Measurements from ENCODE around the gene HS3ST3A1.

The HS3ST3A1 gene

GRCh38 chr17:13569398-13570123, 32.2 kb downstream of the HS3ST3A1 start:
- H3K9ac ChIP-seq (ENCODE audit: low read length) = no peak overlapping the region
- H3K4me3 ChIP-seq (ENCODE audit: low read depth, low read length, poor library complexity, severe bottlenecking) = no peak overlapping the region
- no peaks in the 10 kb centered on the region for H4K20me1 ChIP-seq (ENCODE audit: insufficient read depth, low read length)
- no peak for TF ChIP-seq EZH2 (IDR thresholded peaks at IDR 0.05; ENCODE audit: borderline replicate concordance, low read length)
- 0 out of 2 replicates have a peak, but pooled peaks cover 3% of the 10 kb centered on the region for H3K27me3 ChIP-seq (ENCODE audit: insufficient read depth, low read length)
- no peaks in the 10 kb centered on the region for H3K79me2 ChIP-seq (ENCODE audit: insufficient read depth, low read length)
- H3K9me3 ChIP-seq (ENCODE audit: low read length) = no peaks in the 10 kb centered on the region
- no peaks in the 10 kb centered on the region for H3K9me2 ChIP-seq (ENCODE audit: low read depth, low read length)
- H3K36me3 ChIP-seq (ENCODE audit: insufficient read depth, low read length) = no peaks in the 10 kb centered on the region
- H3K27ac ChIP-seq (ENCODE audit: low read depth, low read length, poor library complexity, severe bottlenecking) = no peak overlapping the region
- no peaks in the 10 kb centered on the region for H3F3A ChIP-seq (ENCODE audit: insufficient read depth, low read length)
- H2AFZ ChIP-seq (ENCODE audit: low read length) = no peak overlapping the region
- no peak overlapping the region for H3K4me2 ChIP-seq (ENCODE audit: low read length)
- H3K4me1 ChIP-seq (ENCODE audit: insufficient read depth, low read length, severe bottlenecking) = no peaks in the 10 kb centered on the region

- Histone ChIP-seq H3K9me2 (ENCODE audit: low read depth, low read length) (no peaks in the 10 kb centered on the region), H3F3A (ENCODE audit: insufficient read depth, low read length) (no peaks in the 10 kb centered on the region)
- no peak for TF ChIP-seq CTCF (IDR thresholded peaks at IDR 0.05; ENCODE audit: low read length)
- TF ChIP-seq EZH2 (IDR thresholded peaks at IDR 0.05; ENCODE audit: borderline replicate concordance, low read length) = no peak
Measured at GRCh38 chr17:13568582-13569397, 32.9 kb downstream of the HS3ST3A1 start.

GRCh38 chr17:13563866-13564265, 37.9 kb downstream of the HS3ST3A1 start:
- no peaks in the 10 kb centered on the region for H3K4me1 ChIP-seq (ENCODE audit: insufficient read depth, low read length, severe bottlenecking)
- no peak overlapping the region for H2AFZ ChIP-seq (ENCODE audit: low read length)
- H3K79me2 ChIP-seq (ENCODE audit: insufficient read depth, low read length) = no peaks in the 10 kb centered on the region
- no peaks in the 10 kb centered on the region for H3K27me3 ChIP-seq (ENCODE audit: insufficient read depth, low read length)
- no peak overlapping the region for H3K4me2 ChIP-seq (ENCODE audit: low read length)
- TF ChIP-seq CTCF (IDR thresholded peaks at IDR 0.05; ENCODE audit: low read length) (no peak), EZH2 (IDR thresholded peaks at IDR 0.05; ENCODE audit: borderline replicate concordance, low read length) (no peak)
- no peak overlapping the region for H3K4me3 ChIP-seq (ENCODE audit: low read depth, low read length, poor library complexity, severe bottlenecking)
- no peaks in the 10 kb centered on the region for H3K36me3 ChIP-seq (ENCODE audit: insufficient read depth, low read length)
- no peak overlapping the region for H3K27ac ChIP-seq (ENCODE audit: low read depth, low read length, poor library complexity, severe bottlenecking)
- no peaks in the 10 kb centered on the region for H3K9me2 ChIP-seq (ENCODE audit: low read depth, low read length)
- H3F3A ChIP-seq (ENCODE audit: insufficient read depth, low read length) = no peaks in the 10 kb centered on the region
- H3K9ac ChIP-seq (ENCODE audit: low read length) = no peak overlapping the region
- no peaks in the 10 kb centered on the region for H3K9me3 ChIP-seq (ENCODE audit: low read length)
- no peaks in the 10 kb centered on the region for H4K20me1 ChIP-seq (ENCODE audit: insufficient read depth, low read length)

More at GRCh38 chr17:13568582-13569397, 32.9 kb downstream of the HS3ST3A1 start:
- Histone ChIP-seq H3K9ac (ENCODE audit: low read length) (no peak overlapping the region), H3K79me2 (ENCODE audit: insufficient read depth, low read length) (no peaks in the 10 kb centered on the region), H3K9me3 (ENCODE audit: low read length) (no peaks in the 10 kb centered on the region), H3K27me3 (ENCODE audit: insufficient read depth, low read length) (0 out of 2 replicates have a peak, but pooled peaks cover 3% of the 10 kb centered on the region), H2AFZ (ENCODE audit: low read length) (no peak overlapping the region), H4K20me1 (ENCODE audit: insufficient read depth, low read length) (no peaks in the 10 kb centered on the region), H3K4me2 (ENCODE audit: low read length) (no peak overlapping the region), H3K36me3 (ENCODE audit: insufficient read depth, low read length) (no peaks in the 10 kb centered on the region), H3K4me3 (ENCODE audit: low read depth, low read length, poor library complexity, severe bottlenecking) (no peak overlapping the region), H3K4me1 (ENCODE audit: insufficient read depth, low read length, severe bottlenecking) (no peaks in the 10 kb centered on the region), H3K27ac (ENCODE audit: low read depth, low read length, poor library complexity, severe bottlenecking) (no peak overlapping the region)
